A549 (cell line): ENCODE results near the gene PNMA6F.

Source experiments
- CTCF ChIP-seq: fragments of >200 bp; sonication (Bioruptor Twin); formaldehyde crosslinking; IDR thresholded peaks from 3 replicates; pipeline ENCODE4 v1.5.1; 2016
- E2F6 ChIP-seq: IDR thresholded peaks from 2 replicates; pipeline ENCODE4 v1.6.1; 2012; ENCODE audit warnings: low read depth, borderline replicate concordance
- EP300 ChIP-seq, 2 experiments: fragments of >200 bp; sonication (Bioruptor Twin); formaldehyde crosslinking; IDR thresholded peaks; 2 replicates in 1 of 2; 3 replicates in 1 of 2; pipeline ENCODE4 v1.6.1; 2016 to 2017
- MYC ChIP-seq: IDR thresholded peaks from 2 replicates; pipeline ENCODE4 v1.6.1; 2012; ENCODE audit warnings: mild to moderate bottlenecking, inconsistent platforms, low read length, improper control_type of control experiment, borderline replicate concordance
- POLR2A ChIP-seq: IDR thresholded peaks from 2 replicates; pipeline ENCODE4 v1.6.1; 2012; ENCODE audit warnings: mild to moderate bottlenecking, low read length

- no peak for TF ChIP-seq MYC
- TF ChIP-seq CTCF, result no peak
- no peak for TF ChIP-seq EP300 (IDR thresholded peaks at IDR 0.05)
- TF ChIP-seq E2F6, result no peak
- no peak for TF ChIP-seq POLR2A
Measured at GRCh38 chrX:153348421-153348820, 26.9 kb upstream of the PNMA6F start.
